Embryonic facial prominence (tissue), 1 donor: ENCODE results near the gene ULK4.
"Not testable (repeated sequence)": the region's sequence is repeated elsewhere in the genome, so short reads cannot be mapped to it uniquely, and the experiment has no call there.

ENCODE experiments used
- DNase-seq: peaks from one replicate; pipeline ENCODE4 v3.0.0-alpha.2; 2016; ENCODE audit errors: extremely low spot score

The ULK4 gene

DNA sequence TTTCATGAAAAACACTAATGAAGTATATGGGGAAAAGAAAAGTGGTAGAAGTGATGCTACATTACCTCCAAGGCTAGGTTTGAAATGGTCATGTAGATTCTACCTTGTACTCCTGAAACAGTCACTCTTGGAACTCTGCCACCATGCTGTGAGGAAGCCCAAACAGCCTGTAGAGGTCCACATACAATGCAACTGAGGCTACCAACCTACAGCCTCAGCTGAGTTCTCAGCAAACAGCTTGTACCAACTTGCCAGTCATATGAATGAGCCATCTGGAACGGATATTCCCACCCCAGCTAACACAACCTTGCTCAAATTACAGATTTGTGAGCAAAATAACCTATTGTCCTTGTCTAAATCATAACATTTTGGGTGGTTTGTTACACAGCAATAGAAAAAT is 193.5 kb downstream of the ULK4 start:
- DNase-seq = no peak

GRCh38 chr3:41762867-41763266 is 199.0 kb downstream of the ULK4 start:
- not testable (repeated sequence) for DNase-seq

GRCh38 chr3:41753651-41754050 is 208.3 kb downstream of the ULK4 start:
- no peak for DNase-seq

GRCh38 chr3:41751597-41751996 is 210.3 kb downstream of the ULK4 start:
- no peak for DNase-seq

DNA sequence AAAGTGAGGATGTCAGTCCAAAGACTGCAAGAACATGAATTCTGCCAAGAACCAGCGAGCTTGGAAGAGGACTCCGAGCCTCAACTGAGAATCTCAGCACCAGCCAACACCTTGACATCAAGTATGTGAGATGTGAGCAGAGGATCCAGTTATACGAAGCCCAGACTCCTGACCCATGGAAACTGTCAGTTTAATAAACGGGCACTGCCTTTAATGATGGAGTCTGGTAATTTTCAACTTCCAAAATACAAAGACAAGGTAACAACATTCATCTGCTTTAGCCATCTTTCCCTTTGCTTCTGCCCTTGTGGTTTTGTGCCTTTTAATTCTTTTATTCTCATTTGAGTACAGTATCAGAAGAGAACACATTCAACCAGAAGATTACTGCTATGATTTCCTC is 211.9 kb downstream of the ULK4 start:
- DNase-seq = no peak

DNA sequence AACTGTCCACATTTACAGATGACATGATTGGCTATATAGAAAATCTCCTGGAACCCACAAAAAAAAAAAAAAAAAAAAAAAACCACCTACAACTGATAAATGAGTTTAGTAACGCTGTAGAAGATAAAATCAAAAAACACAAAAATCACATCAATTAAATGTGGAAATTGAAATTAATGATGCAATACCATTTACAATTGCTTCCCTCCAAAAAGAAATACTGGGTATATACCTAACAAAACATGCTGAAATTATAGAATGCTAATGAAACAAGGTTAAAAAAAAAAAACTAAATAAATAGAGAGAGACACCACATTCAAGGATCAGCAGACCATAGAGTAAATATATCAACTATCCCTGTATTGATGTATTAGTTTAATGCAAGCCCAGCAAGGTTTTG is 215.7 kb downstream of the ULK4 start:
- no peak for DNase-seq

DNA sequence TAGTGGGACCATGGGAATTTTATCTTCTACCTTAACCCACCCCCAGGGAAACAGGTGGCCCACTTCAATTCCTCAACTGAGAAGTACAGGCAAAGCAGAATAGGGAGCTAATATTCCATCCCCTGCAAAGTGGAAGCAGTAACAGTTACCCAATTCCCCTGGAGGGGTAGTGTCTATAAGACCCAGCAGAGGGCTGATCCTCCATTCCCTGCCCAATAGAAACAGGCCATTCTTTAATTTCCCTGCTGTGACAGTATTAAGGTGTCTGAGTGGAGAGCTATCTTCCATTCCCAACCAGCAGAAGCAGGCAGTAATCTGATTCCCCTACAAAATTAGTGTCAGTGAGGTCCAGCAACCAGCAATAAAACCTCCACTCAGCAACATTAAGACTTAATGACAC is 219.8 kb downstream of the ULK4 start:
- DNase-seq = no peak

DNA sequence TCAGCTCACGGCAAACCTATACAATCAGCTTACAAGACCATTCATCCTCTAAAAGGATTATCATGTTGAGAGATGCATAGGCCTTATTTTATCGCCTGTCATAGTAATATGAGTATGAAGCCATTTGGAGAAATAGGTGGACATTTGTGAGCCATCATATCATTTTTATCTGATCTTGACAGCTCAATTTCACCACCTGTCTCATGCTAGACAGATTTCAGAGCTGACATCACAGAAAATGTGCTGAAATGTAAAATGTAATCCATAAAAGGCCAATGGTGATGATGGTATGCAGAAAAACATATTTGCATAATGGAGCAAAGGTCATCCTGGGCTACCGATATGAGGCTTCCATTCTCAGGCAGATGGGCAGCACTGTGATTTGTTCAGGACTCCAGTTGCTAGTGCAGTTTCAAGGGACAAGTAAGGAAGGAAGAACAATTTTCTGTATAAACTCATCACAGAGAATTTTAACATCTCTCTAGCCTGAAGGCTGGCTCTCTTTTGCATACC is 221.5 kb downstream of the ULK4 start:
- DNase-seq = no peak

- no peak for DNase-seq
These were observed 235.0 kb downstream of the ULK4 start for GRCh38 chr3:41726891-41727290.

- DNase-seq = no peak
These were observed 244.3 kb downstream of the ULK4 start for GRCh38 chr3:41717641-41718040.

GRCh38 chr3:41716471-41716870 is 245.4 kb downstream of the ULK4 start:
- DNase-seq = peak; percentile 27

DNA sequence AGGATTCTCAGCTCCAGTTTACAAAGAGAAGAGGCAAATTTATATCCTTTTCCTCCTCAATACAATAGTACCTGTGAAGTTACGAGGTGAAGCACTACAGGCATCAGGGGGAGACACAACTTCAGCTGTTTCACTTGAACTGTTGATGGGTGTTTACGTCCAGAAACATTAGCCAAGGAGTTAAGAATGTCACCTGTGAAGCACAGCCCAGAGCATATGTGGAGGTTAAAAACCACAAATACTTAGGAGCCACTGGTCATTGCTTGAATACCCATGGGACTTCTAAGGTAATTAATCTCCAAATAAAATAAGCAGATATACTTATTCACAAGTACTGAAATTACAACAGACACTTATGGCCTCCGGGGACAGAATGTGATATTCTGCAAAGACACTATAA is 246.5 kb downstream of the ULK4 start:
- DNase-seq = no peak

DNA sequence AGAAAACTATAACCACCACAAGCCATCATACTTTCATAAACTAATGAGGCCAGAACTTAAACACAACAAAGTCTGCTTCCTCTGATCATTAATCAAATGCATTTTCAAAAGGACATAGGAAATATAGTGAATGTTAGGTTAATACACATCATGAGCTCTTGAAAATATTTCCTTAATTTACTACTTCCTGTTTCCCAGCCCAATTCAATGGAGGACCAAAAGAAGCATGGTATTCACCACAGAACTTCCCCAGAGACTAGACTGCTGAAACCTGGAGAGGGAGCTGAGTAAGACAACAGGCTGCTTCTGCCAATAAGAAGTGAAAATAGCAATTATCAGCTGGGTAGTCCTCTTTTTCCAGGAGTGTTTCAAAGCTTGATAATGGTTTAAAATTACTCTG is 250.3 kb downstream of the ULK4 start:
- no peak for DNase-seq

DNA sequence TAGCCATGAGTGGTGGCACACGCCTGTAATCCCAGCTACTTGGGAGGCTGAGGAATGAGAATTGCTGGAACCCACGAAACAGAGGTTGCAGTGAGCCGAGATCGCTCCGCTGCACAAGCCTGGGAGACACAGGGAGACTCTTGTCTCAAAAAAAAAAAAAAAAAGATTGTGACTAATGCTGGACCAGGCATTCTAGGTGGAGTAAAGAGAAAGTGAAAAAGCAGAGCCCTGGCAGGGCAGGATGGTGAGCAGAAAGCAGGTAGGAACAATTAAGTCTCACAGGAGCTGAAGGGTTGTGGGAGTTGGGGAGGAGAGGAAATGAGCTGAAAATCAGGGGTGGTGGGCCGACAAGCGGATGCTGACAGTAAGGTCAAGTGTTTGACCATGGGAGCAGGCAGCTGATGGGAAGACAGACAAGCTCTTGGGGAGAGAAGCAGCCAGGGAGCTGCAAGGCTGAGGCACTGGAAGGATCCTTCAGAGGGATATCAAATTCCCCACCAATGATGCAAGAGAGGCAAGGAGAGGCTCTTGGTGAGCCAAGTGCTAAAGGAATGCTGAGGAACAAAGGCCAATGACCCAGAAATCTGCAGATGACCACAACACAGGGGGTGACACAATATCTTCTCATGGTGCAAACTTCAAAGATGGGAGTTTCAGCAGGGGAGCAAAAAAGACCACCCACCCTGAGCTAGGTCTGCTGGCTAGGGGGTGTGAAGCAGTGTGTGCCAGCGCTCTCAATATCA is 251.1 kb downstream of the ULK4 start:
- DNase-seq = no peak

GRCh38 chr3:41709213-41709612 is 252.7 kb downstream of the ULK4 start:
- not testable (repeated sequence) for DNase-seq

DNA sequence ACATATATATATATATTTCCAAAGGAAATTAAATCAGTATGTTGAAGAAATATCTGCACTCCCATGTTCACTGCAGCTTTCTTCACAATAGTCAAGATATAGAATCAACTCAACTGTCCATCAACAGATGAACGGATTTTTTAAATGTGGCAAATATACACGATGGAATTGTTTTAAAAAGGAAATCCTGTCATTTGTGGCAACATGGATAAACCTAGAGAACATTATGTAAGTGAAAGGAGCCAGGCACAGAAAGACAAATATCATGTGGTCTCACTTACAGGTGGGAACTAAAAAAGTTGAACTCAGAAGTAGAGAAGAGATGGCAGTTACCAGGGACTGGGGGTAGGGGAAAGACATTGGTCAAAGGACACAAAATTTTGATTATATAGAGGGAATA is 253.7 kb downstream of the ULK4 start:
- DNase-seq = no peak

- DNase-seq = no peak
These were observed 256.0 kb downstream of the ULK4 start for GRCh38 chr3:41705893-41706292.

DNA sequence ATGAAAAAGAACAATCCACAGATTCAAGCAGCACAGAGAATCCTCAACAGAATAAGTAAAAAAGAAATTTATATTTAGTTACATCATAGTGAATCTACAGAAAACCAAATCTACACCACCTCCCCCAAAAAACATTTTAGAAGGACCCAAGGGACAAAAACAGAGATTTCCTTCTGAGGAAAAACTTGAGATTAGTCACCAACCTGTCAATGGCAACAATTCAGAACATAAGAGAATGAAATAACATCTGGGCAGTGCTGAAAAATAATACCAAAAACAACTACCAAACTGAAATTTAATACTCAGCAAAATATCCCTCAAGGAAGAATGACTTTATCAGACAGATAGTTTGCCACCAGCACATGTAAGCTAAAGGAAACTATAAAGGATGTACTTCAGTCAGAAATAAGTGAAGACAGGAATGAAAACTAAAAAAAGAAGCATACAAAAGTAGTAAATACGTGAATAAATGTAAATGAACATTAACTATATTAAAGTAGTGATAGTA is 260.7 kb downstream of the ULK4 start:
- DNase-seq = no peak

GRCh38 chr3:41700155-41700554 is 261.7 kb downstream of the ULK4 start:
- DNase-seq = no peak

DNA sequence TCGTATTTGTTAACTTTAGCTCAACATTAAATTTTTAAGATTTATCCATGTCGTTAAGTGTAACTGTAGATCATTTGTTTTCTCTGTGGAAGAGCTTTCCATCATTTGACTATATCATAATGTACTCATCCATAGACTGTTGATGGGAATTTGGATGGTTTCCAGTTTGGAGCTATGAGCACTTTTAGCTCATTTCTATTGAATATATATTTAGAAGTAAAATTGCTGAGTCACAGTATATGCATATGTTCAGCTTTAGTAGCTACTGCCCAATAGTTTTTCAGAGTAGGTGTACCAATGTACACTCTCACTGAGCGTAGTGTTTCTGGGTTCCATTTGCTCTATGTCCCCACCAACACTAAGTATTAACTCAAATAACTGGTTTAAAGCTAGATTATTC is 263.0 kb downstream of the ULK4 start:
- DNase-seq = no peak

- no peak for DNase-seq
These were observed 264.2 kb downstream of the ULK4 start for GRCh38 chr3:41697702-41698101.

DNA sequence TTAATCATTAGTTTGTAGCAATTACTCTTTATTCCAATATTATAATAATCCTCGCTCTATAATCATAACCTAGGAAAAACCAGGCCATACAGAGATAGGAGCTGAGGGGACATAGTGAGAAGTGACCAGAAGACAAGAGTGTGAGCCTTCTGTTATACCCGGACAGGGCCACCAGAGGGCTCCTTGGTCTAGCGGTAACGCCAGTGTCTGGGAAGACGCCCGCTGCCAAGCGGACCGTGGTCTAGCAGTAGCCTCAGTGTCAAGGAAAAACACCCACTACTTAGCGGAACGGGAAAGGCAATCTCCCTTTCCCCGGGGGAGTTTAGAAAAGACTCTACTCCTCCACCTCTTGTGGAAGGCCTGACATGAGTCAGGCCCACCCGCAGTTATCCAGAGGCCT is 266.1 kb downstream of the ULK4 start:
- DNase-seq = not testable (repeated sequence)

DNA sequence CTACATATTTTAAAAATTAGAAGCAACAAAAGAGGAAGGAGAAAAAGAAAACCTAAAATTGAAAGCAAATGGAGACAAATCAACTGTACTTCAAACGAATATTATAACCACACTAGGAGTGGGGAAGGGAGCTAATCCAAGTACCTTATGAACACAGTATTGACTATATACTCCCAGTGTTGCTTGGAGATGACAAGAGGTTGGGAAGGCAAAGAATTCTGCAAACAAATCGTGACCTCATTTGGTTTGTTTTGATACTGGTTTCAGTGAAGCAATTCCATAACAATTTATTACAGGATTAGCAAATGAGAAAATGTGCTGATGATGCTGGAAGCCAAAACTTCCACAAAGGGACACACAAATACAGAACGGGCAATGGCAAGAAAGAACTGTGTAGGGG is 268.1 kb downstream of the ULK4 start:
- DNase-seq = no peak
